ENCODE results near the gene MARK2. TPM values are rescaled to one million over a fixed set of nuclear protein-coding genes. Genes with fewer than 3 reads are reported as not detected.

MARK2 gene
- total RNA-seq, 1 donor = 14.8 TPM

- Histone ChIP-seq H3K9me3 (ENCODE audit: low read depth, low read length) (no peaks in the 10 kb centered on the region), H2AFZ (ENCODE audit: low read length) (no peak overlapping the region), H3K4me3 (ENCODE audit: insufficient read depth, low read length) (no peak overlapping the region), H3K36me3 (ENCODE audit: insufficient read depth, low read length) (peaks cover 5% of the 10 kb centered on the region), H4K20me1 (ENCODE audit: insufficient read depth, low read length) (peaks cover 81% of the 10 kb centered on the region), H3K27me3 (ENCODE audit: insufficient read depth, low read length) (no peaks in the 10 kb centered on the region), H3K4me2 (ENCODE audit: insufficient read depth, low read length) (peak overlapping the region; percentile 4), H3K27ac (ENCODE audit: low read depth, low read length) (peak overlapping the region; percentile 54), H3K4me1 (ENCODE audit: insufficient read depth, low read length) (peaks cover 49% of the 10 kb centered on the region), H3K79me2 (ENCODE audit: insufficient read depth, low read length) (peaks cover 88% of the 10 kb centered on the region)
- DNase-seq (ENCODE audit: insufficient read length, low spot score, missing footprints) = no peak
- TF ChIP-seq CTCF (IDR thresholded peaks at IDR 0.05; ENCODE audit: extremely low read depth, low read depth, low read length) = no peak
Observed at GRCh38 chr11:63869683-63870082, 30.8 kb downstream of the MARK2 start.

GRCh38 chr11:63870351-63871140, 31.6 kb downstream of the MARK2 start:
- TF ChIP-seq CTCF (IDR thresholded peaks at IDR 0.05; ENCODE audit: extremely low read depth, low read depth, low read length) = no peak
- Histone ChIP-seq H3K4me1 (ENCODE audit: insufficient read depth, low read length) (peaks cover 47% of the 10 kb centered on the region), H2AFZ (ENCODE audit: low read length) (no peak overlapping the region), H3K4me3 (ENCODE audit: insufficient read depth, low read length) (no peak overlapping the region), H3K79me2 (ENCODE audit: insufficient read depth, low read length) (peaks cover 88% of the 10 kb centered on the region), H3K9me3 (ENCODE audit: low read depth, low read length) (no peaks in the 10 kb centered on the region), H4K20me1 (ENCODE audit: insufficient read depth, low read length) (peaks cover 79% of the 10 kb centered on the region), H3K27ac (ENCODE audit: low read depth, low read length) (peak overlapping the region; percentile 54), H3K27me3 (ENCODE audit: insufficient read depth, low read length) (no peaks in the 10 kb centered on the region), H3K36me3 (ENCODE audit: insufficient read depth, low read length) (peaks cover under 1% of the 10 kb centered on the region), H3K4me2 (ENCODE audit: insufficient read depth, low read length) (peak overlapping the region; percentile 4)
- DNase-seq (ENCODE audit: insufficient read length, low spot score, missing footprints) = peak; percentile 77

- H3K36me3 ChIP-seq (ENCODE audit: insufficient read depth, low read length) = no peaks in the 10 kb centered on the region
- H3K4me3 ChIP-seq (ENCODE audit: insufficient read depth, low read length) = no peak overlapping the region
- peaks cover 71% of the 10 kb centered on the region for H4K20me1 ChIP-seq (ENCODE audit: insufficient read depth, low read length)
- H3K9me3 ChIP-seq (ENCODE audit: low read depth, low read length) = no peaks in the 10 kb centered on the region
- peaks cover 36% of the 10 kb centered on the region for H3K4me1 ChIP-seq (ENCODE audit: insufficient read depth, low read length)
- peak; percentile 59 for TF ChIP-seq CTCF (IDR thresholded peaks at IDR 0.05; ENCODE audit: extremely low read depth, low read depth, low read length)
- peaks cover 89% of the 10 kb centered on the region for H3K79me2 ChIP-seq (ENCODE audit: insufficient read depth, low read length)
- H2AFZ ChIP-seq (ENCODE audit: low read length) = no peak overlapping the region
- peak overlapping the region; percentile 8 for H3K27ac ChIP-seq (ENCODE audit: low read depth, low read length)
- peak; percentile 87 for DNase-seq (ENCODE audit: insufficient read length, low spot score, missing footprints)
- peak overlapping the region; percentile 64 for H3K4me2 ChIP-seq (ENCODE audit: insufficient read depth, low read length)
- no peaks in the 10 kb centered on the region for H3K27me3 ChIP-seq (ENCODE audit: insufficient read depth, low read length)
Observed at GRCh38 chr11:63871962-63872799, 33.3 kb downstream of the MARK2 start.

GRCh38 chr11:63872800-63873197, 33.9 kb downstream of the MARK2 start:
- no peak overlapping the region for H3K4me2 ChIP-seq (ENCODE audit: insufficient read depth, low read length)
- H3K4me1 ChIP-seq (ENCODE audit: insufficient read depth, low read length) = peaks cover 36% of the 10 kb centered on the region
- H3K27ac ChIP-seq (ENCODE audit: low read depth, low read length) = no peak overlapping the region
- no peaks in the 10 kb centered on the region for H3K36me3 ChIP-seq (ENCODE audit: insufficient read depth, low read length)
- no peaks in the 10 kb centered on the region for H3K9me3 ChIP-seq (ENCODE audit: low read depth, low read length)
- no peak overlapping the region for H2AFZ ChIP-seq (ENCODE audit: low read length)
- no peak overlapping the region for H3K4me3 ChIP-seq (ENCODE audit: insufficient read depth, low read length)
- DNase-seq (ENCODE audit: insufficient read length, low spot score, missing footprints) = no peak
- no peak for TF ChIP-seq CTCF (IDR thresholded peaks at IDR 0.05; ENCODE audit: extremely low read depth, low read depth, low read length)
- H3K27me3 ChIP-seq (ENCODE audit: insufficient read depth, low read length) = no peaks in the 10 kb centered on the region
- H3K79me2 ChIP-seq (ENCODE audit: insufficient read depth, low read length) = peaks cover 89% of the 10 kb centered on the region
- peaks cover 74% of the 10 kb centered on the region for H4K20me1 ChIP-seq (ENCODE audit: insufficient read depth, low read length)
